Skin epidermis (tissue), 12 donors: ENCODE data around the gene LRP3.
"Not testable (repeated sequence)": the region's sequence is repeated elsewhere in the genome, so short reads cannot be mapped to it uniquely, and the experiment has no call there.

ENCODE experiments used
- H3K27ac ChIP-seq, 21 experiments: fragments of 200-600 bp; sonication (generic) in 11 of 21; one replicate each; pipeline ENCODE4 v1.5.0; 2020; ENCODE audit warnings: mild to moderate bottlenecking in 3 of 21, inconsistent platforms in 2 of 21, moderate library complexity in 2 of 21
- H3K4me3 ChIP-seq, 7 experiments: fragments of 200-600 bp; sonication (generic) in 2 of 7; one replicate each; pipeline ENCODE4 v1.5.0; 2020; ENCODE audit warnings: inconsistent platforms in 2 of 7, mild to moderate bottlenecking in 2 of 7, moderate library complexity in 1 of 7

Gene LRP3

GRCh38 chr19:33212436-33213172 is 18.5 kb downstream of the LRP3 start:
- Histone ChIP-seq H3K27ac (no peak overlapping the region), H3K4me3 (no peak overlapping the region)

- Histone ChIP-seq H3K27ac (no peak overlapping the region), H3K4me3 (no peak overlapping the region)
Measured at GRCh38 chr19:33214596-33214995, 20.5 kb downstream of the LRP3 start.

GRCh38 chr19:33215438-33216197 is 21.5 kb downstream of the LRP3 start:
- no peak overlapping the region for H3K27ac ChIP-seq
- no peak overlapping the region for H3K4me3 ChIP-seq

- Histone ChIP-seq H3K27ac (no peak overlapping the region), H3K4me3 (no peak overlapping the region)
Measured at GRCh38 chr19:33216198-33216830, 22.2 kb downstream of the LRP3 start.

GRCh38 chr19:33217881-33218280 is 23.8 kb downstream of the LRP3 start:
- Histone ChIP-seq H3K4me3 (no peak overlapping the region), H3K27ac (no peak overlapping the region)

- Histone ChIP-seq H3K4me3 (no peak overlapping the region), H3K27ac (no peak overlapping the region)
Measured at GRCh38 chr19:33219261-33219815, 25.2 kb downstream of the LRP3 start.

DNA sequence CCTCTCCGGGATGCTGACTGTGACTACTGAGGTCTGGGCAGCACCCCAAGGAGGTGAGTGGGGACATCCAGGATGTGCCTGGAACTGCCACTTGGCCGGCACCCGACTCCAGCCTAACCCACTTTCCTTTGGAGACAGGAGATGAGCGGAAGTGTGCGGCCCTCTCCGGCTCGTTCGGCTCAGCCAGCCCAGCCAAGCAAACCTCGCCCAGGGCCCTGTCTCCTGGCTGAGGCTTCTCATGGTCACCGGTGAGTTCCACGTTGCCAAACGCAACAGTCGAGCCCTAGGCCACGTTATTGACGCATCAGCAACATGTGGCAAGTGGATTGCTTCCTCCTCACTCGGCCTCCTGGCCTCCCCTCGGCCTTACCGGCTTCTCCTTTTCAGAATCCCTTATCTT is 26.0 kb downstream of the LRP3 start:
- H3K27ac ChIP-seq = no peak overlapping the region

GRCh38 chr19:33220735-33221134 is 26.6 kb downstream of the LRP3 start:
- Histone ChIP-seq H3K4me3 (no peak overlapping the region), H3K27ac (no peak overlapping the region)

More for the DNA sequence above, 26.0 kb downstream of the LRP3 start:
- H3K4me3 ChIP-seq = no peak overlapping the region

- Histone ChIP-seq H3K27ac (no peak overlapping the region), H3K4me3 (no peak overlapping the region)
Measured at GRCh38 chr19:33221638-33222037, 27.5 kb downstream of the LRP3 start.

DNA sequence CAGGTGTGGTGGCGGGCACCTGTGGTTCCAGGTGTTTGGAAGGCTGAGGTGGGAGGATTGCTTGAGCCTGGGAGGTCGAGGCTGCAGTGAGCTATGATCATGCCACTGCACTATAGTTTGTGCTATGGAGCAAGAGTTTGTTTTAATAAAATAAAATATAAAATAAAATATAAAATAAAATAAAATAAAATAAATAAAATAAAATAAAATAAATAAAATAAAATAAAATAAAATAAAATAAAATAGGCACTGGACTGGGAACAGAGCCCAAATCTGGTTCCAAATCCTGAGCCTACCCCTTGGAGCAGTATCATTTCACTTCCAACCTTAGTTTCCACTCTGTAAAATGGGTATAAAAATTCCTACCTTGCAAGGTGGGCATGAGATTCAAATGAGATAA is 28.1 kb downstream of the LRP3 start:
- not testable (repeated sequence) for H3K4me3 ChIP-seq, H3K27ac ChIP-seq

GRCh38 chr19:33224694-33225457 is 30.7 kb downstream of the LRP3 start:
- Histone ChIP-seq H3K27ac (no peak overlapping the region), H3K4me3 (peak overlapping the region in 1 of 7 experiments; percentile 7)

DNA sequence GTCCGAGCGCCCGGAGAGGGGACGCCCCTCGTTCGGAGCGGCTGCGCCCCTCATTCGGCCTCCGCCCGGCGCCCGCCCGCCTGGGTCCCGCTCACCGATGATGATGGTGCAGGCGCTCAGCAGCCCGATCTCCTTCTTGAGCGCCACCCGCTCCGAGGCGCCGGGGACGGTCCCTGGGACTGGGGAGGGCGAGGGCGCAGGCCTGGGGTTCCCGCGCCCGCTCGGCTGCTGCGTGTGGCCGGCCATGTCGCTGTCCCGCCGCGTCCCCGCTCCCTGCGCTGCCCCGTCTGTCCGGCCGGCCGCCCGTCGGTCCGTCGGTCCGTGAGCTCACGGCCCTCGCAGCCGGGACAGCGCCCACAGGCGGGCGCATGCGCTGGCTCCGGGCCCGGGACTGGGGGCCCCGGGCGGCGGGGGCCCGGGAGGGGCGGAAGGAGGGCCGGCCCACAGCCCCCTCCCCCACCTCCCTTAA is 31.4 kb downstream of the LRP3 start, which contains the start of gene SLC7A10:
Gene SLC7A10 (minus strand): TSS at position 393 of the 469 bp plus-strand sequence. CDS start 147 bp downstream, at position 246.
- H3K4me3 ChIP-seq = peak within 1 kb of the TSS in 6 of 7 experiments; percentile 15 to 42 (median 22)
- no peak within 1 kb of the TSS for H3K27ac ChIP-seq

DNA sequence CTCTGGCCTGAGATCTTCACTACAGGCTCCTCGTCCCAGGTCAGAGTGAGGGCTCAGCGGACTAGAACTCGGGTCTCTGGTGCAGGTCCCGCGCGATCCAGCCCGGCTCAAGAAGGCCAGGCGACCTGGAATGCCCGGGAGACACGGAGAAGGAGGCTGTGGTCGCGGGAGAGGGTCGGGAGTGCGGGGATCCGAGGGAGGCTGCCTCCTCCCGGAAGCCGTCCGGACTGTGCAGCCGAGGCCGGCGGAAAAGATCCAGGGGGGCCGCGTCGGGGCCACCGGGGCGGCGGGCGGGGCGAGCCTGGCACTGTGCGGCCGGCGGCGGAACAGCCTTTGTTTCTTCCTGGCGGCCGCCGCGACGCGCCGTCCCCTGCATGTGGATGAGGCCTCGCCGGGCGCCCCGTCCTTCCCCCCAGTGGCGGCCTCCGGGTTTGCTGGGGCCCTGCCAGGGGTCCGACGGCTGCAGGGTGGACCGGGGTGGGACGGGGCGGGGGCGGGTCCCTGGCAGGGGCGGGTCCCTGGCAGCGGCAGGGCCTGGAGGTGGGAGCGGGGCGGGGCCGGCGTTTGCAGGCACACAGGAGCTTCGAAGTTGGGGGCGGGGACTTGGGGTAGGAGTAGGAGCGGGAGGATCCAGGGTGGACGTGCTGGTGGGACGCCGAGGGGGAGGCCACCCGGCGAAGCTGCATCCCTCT is 32.6 kb downstream of the LRP3 start:
- Histone ChIP-seq H3K4me3 (peak overlapping the region in 6 of 7 experiments; percentile 15 to 42 (median 22)), H3K27ac (no peak overlapping the region)

DNA sequence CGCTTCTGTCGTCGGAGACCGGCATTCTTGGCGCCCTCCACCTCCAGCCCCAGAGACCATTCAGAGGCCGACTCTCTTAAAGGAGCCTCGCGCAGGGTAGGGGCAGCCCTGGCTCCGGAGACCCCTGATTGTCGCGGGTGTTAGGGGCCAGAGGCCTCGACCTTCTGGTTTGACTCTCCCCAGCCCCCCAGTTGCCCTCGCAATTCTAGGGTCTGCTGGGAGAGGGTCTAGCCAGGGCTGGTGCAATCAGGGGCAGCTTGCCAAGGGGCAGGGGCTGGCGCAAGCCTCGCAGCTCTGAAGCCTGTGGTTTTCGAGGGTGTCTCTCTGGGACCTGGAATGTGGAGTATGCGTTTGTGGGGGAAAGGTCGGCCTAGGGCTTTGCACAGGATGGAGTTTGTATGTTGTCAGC is 33.1 kb downstream of the LRP3 start:
- H3K4me3 ChIP-seq = peak overlapping the region in 5 of 7 experiments; percentile 15 to 42 (median 24)
- H3K27ac ChIP-seq = no peak overlapping the region

DNA sequence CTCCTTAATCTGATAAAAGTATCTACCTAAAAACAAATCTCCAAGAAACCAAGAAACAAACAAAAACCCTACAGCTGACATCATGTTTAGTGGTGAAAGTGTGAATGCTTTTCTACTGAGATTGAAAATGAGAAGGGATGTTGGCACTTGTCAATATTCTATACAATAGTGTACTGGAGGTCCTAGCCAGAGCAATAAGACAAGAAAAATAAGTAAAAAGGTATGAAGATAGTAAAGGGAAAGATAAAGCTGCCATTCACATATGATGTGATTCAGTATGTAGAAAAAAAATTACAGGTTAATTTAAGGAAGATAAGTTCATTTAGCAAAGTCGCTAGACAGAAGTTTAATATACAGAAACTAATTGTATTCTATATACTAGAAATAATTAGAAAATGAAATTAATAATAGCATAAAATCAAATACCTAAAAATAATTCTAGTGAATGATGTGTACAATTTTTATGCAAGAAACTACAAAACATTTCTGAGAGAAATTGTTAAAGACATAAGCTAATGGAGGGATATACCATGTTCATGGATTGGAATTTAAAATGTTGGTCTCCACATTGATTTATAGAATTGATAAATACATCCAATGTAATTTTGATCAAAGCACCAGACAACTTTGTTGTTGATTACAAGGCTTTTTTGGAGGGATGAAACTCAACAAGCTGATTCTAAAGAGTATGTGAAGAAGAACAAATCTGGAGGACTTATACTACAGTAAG is 33.9 kb downstream of the LRP3 start:
- Histone ChIP-seq H3K4me3 (no peak overlapping the region), H3K27ac (no peak overlapping the region)

- no peak overlapping the region for H3K27ac ChIP-seq
- H3K4me3 ChIP-seq = no peak overlapping the region
Measured at GRCh38 chr19:33229962-33230361, 35.8 kb downstream of the LRP3 start.

GRCh38 chr19:33231511-33231910 is 37.4 kb downstream of the LRP3 start:
- H3K27ac ChIP-seq = no peak overlapping the region
- no peak overlapping the region for H3K4me3 ChIP-seq

GRCh38 chr19:33232656-33233055 is 38.5 kb downstream of the LRP3 start:
- Histone ChIP-seq H3K27ac (no peak overlapping the region), H3K4me3 (no peak overlapping the region)
